Muscle layer of duodenum (tissue), 2 donors: Measurements from ENCODE around the gene SHROOM4.

Experiments
- H3K27ac ChIP-seq: one replicate; pipeline ENCODE4 v1.7.0; 2013; ENCODE audit warnings: mild to moderate bottlenecking, low read length
- H3K27me3 ChIP-seq: one replicate; pipeline ENCODE4 v1.7.0; 2013; ENCODE audit warnings: low read depth, mild to moderate bottlenecking, control low read depth, low read length
- H3K36me3 ChIP-seq, 2 donors: one replicate each; pipeline ENCODE4 v1.7.0; 2013; ENCODE audit warnings: low read length in 2 of 2, control low read depth in 1 of 2, mild to moderate bottlenecking in 1 of 2; ENCODE audit not compliant: insufficient read depth in 2 of 2, control insufficient read depth in 1 of 2
- H3K4me1 ChIP-seq, 2 donors: one replicate each; pipeline ENCODE4 v1.7.0; 2013; ENCODE audit warnings: low read length in 2 of 2, mild to moderate bottlenecking in 2 of 2, control low read depth in 1 of 2, moderate library complexity in 1 of 2; ENCODE audit not compliant: insufficient read depth in 2 of 2, control insufficient read depth in 1 of 2
- H3K4me3 ChIP-seq, 2 donors: one replicate each; pipeline ENCODE4 v1.7.0; 2013; ENCODE audit warnings: low read length in 2 of 2, low read depth in 1 of 2, mild to moderate bottlenecking in 1 of 2
- H3K9me3 ChIP-seq, 2 donors: one replicate each; pipeline ENCODE4 v1.7.0; 2013; ENCODE audit warnings: low read length in 2 of 2, control low read depth in 1 of 2, mild to moderate bottlenecking in 1 of 2; ENCODE audit not compliant: control insufficient read depth in 1 of 2
- donor health status: healthy.

Gene SHROOM4

GRCh38 chrX:50644496-50644895, 169.5 kb downstream of the SHROOM4 start:
- no peak overlapping the region for H3K27ac ChIP-seq
- no peaks in the 10 kb centered on the region for H3K27me3 ChIP-seq
- no peak overlapping the region for H3K4me3 ChIP-seq

GRCh38 chrX:50643525-50644137, 170.4 kb downstream of the SHROOM4 start:
- Histone ChIP-seq H3K4me1 (no peaks in the 10 kb centered on the region), H3K36me3 (no peaks in the 10 kb centered on the region), H3K27me3 (no peaks in the 10 kb centered on the region), H3K4me3 (no peak overlapping the region), H3K9me3 (no peaks in the 10 kb centered on the region), H3K27ac (no peak overlapping the region)

More at GRCh38 chrX:50644496-50644895, 169.5 kb downstream of the SHROOM4 start:
- H3K9me3 ChIP-seq, result no peaks in the 10 kb centered on the region
- H3K4me1 ChIP-seq, result no peaks in the 10 kb centered on the region
- H3K36me3 ChIP-seq, result no peaks in the 10 kb centered on the region

GRCh38 chrX:50638123-50638522, 175.9 kb downstream of the SHROOM4 start:
- Histone ChIP-seq H3K27ac (no peak overlapping the region), H3K4me3 (no peak overlapping the region), H3K27me3 (no peaks in the 10 kb centered on the region), H3K36me3 (peaks cover 0 to 10% of the 10 kb centered on the region in 2 donors), H3K4me1 (no peaks in the 10 kb centered on the region), H3K9me3 (no peaks in the 10 kb centered on the region)

GRCh38 chrX:50635817-50636365, 178.1 kb downstream of the SHROOM4 start:
- Histone ChIP-seq H3K4me3 (no peak overlapping the region), H3K27me3 (no peaks in the 10 kb centered on the region), H3K36me3 (peaks cover 0 to 10% of the 10 kb centered on the region in 2 donors), H3K27ac (no peak overlapping the region), H3K9me3 (no peaks in the 10 kb centered on the region), H3K4me1 (no peaks in the 10 kb centered on the region)

DNA sequence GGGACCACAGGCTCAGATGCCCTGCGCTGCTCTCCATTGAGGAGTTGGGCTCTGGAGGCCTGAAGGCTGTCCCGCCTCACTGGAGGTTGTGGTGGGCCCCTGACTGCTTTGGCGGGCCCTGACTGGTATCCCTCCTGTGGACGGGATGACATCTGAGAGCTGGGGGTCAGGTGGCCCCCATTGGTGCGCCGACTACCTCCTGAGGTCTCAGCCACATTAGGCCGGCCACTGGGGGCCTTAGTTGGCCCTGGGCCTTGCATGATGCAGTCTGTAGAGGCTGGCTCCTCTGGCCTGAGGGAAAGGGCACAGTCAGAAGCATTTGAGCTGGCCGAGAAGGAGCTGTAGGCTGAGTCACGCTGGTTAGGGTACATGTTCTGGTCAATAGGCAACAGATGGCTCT, 178.8 kb downstream of the SHROOM4 start:
- H3K4me3 ChIP-seq, result no peak overlapping the region
- H3K9me3 ChIP-seq, result no peaks in the 10 kb centered on the region
- H3K27ac ChIP-seq, result no peak overlapping the region
- H3K27me3 ChIP-seq, result no peaks in the 10 kb centered on the region
- H3K4me1 ChIP-seq, result no peaks in the 10 kb centered on the region
- H3K36me3 ChIP-seq, result peaks cover 0 to 10% of the 10 kb centered on the region in 2 donors

DNA sequence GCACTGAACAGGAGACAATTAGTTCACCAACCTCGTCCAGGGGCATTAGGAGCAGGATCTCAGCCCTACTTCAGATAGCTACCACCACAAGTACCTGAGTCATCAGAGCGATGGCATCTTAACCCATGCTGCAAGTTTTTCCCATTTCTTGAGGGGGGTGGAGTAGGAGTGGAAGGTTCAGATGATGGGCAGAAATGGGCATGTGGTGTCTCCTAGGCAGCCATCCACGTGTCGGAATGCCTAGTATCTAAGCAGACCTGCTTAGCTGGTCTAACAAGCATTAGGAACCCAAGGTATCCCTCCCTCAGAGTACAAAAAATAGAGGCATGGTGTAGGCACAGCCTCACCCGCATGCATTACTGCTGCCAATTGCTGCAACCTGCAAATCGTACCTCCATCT, 184.2 kb downstream of the SHROOM4 start:
- Histone ChIP-seq H3K4me1 (no peaks in the 10 kb centered on the region), H3K9me3 (no peaks in the 10 kb centered on the region), H3K27me3 (no peaks in the 10 kb centered on the region), H3K4me3 (no peak overlapping the region), H3K36me3 (peaks cover 0 to 3% of the 10 kb centered on the region in 2 donors), H3K27ac (no peak overlapping the region)

GRCh38 chrX:50627696-50628095, 186.3 kb downstream of the SHROOM4 start:
- Histone ChIP-seq H3K27me3 (no peaks in the 10 kb centered on the region), H3K9me3 (no peaks in the 10 kb centered on the region), H3K4me3 (no peak overlapping the region), H3K27ac (no peak overlapping the region), H3K4me1 (no peaks in the 10 kb centered on the region), H3K36me3 (no peaks in the 10 kb centered on the region)

GRCh38 chrX:50626432-50626831, 187.6 kb downstream of the SHROOM4 start:
- no peaks in the 10 kb centered on the region for H3K9me3 ChIP-seq
- no peaks in the 10 kb centered on the region for H3K27me3 ChIP-seq
- H3K27ac ChIP-seq, result no peak overlapping the region
- H3K4me3 ChIP-seq, result no peak overlapping the region
- H3K4me1 ChIP-seq, result no peaks in the 10 kb centered on the region
- H3K36me3 ChIP-seq, result no peaks in the 10 kb centered on the region

GRCh38 chrX:50622751-50623150, 191.2 kb downstream of the SHROOM4 start:
- no peaks in the 10 kb centered on the region for H3K4me1 ChIP-seq

DNA sequence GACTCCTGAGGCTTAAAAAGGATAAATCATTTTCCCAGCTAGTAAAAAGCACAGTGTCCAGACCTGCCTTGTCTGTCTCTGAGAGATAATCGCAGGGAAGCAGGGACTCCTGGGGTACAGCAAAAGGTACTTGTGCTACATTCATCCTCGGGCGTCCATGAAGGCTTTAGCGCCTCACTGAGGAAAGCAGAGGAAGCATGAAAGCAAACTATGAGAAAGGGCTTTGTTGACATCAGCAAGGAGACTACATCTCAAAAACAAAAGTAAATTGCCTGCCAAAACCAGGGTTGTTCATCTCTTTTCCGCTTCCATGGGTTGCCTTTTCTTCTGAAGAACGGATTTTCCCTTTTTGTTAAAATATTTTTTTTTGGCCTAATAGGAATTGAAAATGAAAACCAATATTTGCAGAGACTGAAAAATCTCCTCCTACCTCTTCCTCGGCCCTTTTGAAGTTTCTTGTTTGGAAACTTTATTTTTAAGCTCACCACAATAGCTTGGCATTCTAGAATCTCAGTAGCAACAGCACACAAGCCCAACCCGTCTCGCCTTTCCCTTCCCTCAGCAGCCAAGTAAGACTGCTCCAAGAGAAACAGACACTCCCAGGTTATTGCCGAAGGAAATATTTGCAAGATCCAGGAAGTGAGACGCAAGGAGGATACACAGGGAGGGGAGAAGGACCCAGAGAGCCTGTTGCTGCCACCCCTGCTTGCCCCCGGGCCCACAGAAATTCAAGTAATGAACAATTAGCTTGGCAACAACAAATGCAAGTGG, 195.0 kb downstream of the SHROOM4 start:
- no peaks in the 10 kb centered on the region for H3K36me3 ChIP-seq
- no peak overlapping the region for H3K27ac ChIP-seq
- no peaks in the 10 kb centered on the region for H3K4me1 ChIP-seq
- no peaks in the 10 kb centered on the region for H3K27me3 ChIP-seq
- no peak overlapping the region for H3K4me3 ChIP-seq
- no peaks in the 10 kb centered on the region for H3K9me3 ChIP-seq

More at GRCh38 chrX:50622751-50623150, 191.2 kb downstream of the SHROOM4 start:
- Histone ChIP-seq H3K9me3 (no peaks in the 10 kb centered on the region), H3K4me3 (no peak overlapping the region), H3K36me3 (no peaks in the 10 kb centered on the region), H3K27me3 (no peaks in the 10 kb centered on the region), H3K27ac (no peak overlapping the region)

- H3K27me3 ChIP-seq, result no peaks in the 10 kb centered on the region
- no peaks in the 10 kb centered on the region for H3K9me3 ChIP-seq
- H3K27ac ChIP-seq, result no peak overlapping the region
- H3K4me1 ChIP-seq, result no peaks in the 10 kb centered on the region
- no peaks in the 10 kb centered on the region for H3K36me3 ChIP-seq
- H3K4me3 ChIP-seq, result no peak overlapping the region
Measured at GRCh38 chrX:50617183-50617582, 196.8 kb downstream of the SHROOM4 start.
